HG02870 (cell line): ENCODE data around the gene POLD2.

Experiments
- ATAC-seq: cut with Tn5 transposase; IDR thresholded peaks from one replicate; pipeline ENCODE4 v1.9.1; 2021; ENCODE audit warnings: mild to moderate bottlenecking, moderate library complexity; ENCODE audit not compliant: unreplicated experiment

POLD2 gene

GRCh38 chr7:44066494-44067063 is 56.8 kb downstream of the POLD2 start:
- ATAC-seq, result no peak

DNA sequence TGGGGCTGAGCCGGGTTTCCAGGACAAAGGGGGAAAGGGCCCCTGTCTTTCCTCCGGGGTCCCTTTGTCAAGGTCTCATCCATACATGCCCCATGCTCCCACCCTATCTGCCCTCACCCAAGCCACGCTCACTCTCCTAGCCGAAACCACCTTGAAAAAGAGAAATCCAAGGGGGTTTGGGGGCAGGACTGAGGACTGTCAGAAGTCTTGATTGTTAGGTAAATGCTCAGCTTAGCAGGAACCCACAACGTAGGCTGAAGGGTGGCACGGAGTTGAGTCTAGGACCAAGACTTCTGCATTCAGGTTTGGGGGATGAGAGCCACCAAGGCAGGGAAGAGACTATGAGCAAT is 57.3 kb downstream of the POLD2 start:
- ATAC-seq, result no peak

DNA sequence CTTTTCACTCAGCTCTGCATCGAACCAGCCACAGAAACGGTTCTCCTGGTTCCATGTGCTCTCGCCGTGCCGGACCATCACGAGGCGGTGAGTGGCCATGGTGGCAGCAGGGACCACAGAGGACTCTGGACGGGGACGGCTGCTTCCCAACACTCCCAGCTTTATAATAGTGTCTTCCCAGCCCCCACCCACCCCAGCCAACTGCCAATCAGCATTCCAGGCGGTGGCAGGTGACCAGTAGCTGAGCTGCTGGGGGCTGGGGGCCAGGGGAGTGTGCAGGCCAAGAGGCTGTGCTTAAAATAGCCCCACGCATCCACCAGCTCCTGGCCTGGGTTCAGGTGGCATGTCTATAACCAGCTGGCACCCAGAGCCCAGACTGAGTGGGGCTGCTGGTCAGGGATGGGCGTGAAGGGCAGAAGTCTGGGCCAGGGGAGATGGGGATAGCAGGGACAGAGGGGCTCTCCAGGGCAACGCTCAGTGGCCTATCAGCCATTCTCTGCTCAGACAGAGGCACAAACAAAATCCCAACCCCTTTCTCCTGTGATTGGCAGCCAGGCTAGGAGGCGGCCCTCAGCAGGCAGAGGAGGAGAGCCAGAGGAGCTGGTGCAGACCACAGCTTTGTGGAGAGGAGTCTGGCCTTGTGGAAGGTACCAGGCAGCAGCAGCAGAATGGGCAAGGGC is 57.8 kb downstream of the POLD2 start, which contains the start of gene PGAM2:
PGAM2 (minus strand) TSS at position 137 of the 680 bp plus-strand sequence; CDS start at position 99, 38 bp downstream.
- ATAC-seq, result no peak

GRCh38 chr7:44064791-44065430 is 58.4 kb downstream of the POLD2 start:
- no peak for ATAC-seq
